ENCODE results near the gene TK2.

- no peak for TF ChIP-seq CTCF (IDR thresholded peaks at IDR 0.05; ENCODE audit: low read depth, low read length, poor library complexity, severe bottlenecking)
- TF ChIP-seq EZH2phosphoT487 (IDR thresholded peaks at IDR 0.05; ENCODE audit: borderline replicate concordance, low read length): no peak
Observed at GRCh38 chr16:66554495-66554894, 4.6 kb upstream of the TK2 start.

Measured in DOHH2 (cell line).